Right lobe of liver (tissue), 4 donors: Measurements from ENCODE around the gene TERB1.

Source experiments
- CTCF ChIP-seq, 4 donors: fragments of 200-600 bp in 3 of 4; fragments of 450-650 bp in 1 of 4; IDR thresholded peaks; one replicate each; pipeline versions ENCODE4 v1.5.1 to v1.8.0; 2016 to 2022; ENCODE audit warnings: antibody characterized with exemption in 4 of 4, mild to moderate bottlenecking in 2 of 4
- POLR2A ChIP-seq: fragments of 450-650 bp; IDR thresholded peaks from one replicate; pipeline ENCODE4 v1.6.1; 2017; ENCODE audit warnings: antibody characterized with exemption, mild to moderate bottlenecking
- donor health status: DM: no; HTN: no; CAD: no.
- donor health status: DM: no; HTN: no; CAD: no.
- donor health status: DM: no; HTN: yes; CAD: no.

DNA sequence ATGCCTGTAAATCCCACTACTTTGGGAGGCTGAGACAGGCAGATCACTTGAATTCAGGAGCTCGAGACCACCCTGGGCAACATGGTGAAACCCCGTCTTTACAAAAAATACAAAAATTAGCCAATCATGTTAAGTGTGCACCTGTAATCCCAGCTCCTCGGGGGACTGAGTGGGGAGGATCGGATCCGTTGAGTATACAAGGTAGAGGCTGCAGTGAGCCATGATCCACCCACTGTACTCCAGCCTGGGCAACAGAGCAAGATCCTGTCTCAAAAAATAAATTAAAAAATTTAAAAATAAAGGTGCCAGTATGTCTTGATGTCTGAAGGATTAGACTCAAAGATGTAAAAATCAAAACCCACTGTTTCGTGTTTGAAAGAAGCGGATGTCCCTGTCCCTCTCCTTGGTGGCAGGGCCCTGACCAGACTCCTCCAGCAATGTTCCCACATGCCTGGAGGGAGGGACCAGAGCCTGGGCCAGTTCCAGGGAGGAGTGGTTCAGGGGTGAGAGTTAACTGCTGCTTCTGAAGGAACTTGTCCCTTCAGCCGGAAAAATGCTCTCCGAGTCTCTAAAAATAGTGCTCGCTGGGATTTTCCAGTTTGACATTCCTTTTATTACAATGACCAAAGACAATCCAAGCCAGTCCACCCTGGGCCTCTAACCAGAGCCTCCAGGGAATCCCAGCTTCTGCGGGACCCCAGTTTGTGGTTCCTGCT, 95.4 kb downstream of the TERB1 start:
- TF ChIP-seq CTCF (IDR thresholded peaks at IDR 0.05) = no peak
- no peak for TF ChIP-seq POLR2A
